LNCAP (cell line): Measurements from ENCODE around the gene DGKB.

Experiments
- CTCF ChIP-seq: fragments of 450-650 bp; IDR thresholded peaks from 2 replicates; pipeline ENCODE4 v1.5.1; 2017; ENCODE audit warnings: mild to moderate bottlenecking

The DGKB gene

GRCh38 chr7:14197280-14197679, 705.3 kb downstream of the DGKB start:
- no peak for TF ChIP-seq CTCF

GRCh38 chr7:14196555-14196954, 706.0 kb downstream of the DGKB start:
- TF ChIP-seq CTCF = no peak

GRCh38 chr7:14195871-14196270, 706.7 kb downstream of the DGKB start:
- no peak for TF ChIP-seq CTCF

GRCh38 chr7:14195079-14195478, 707.5 kb downstream of the DGKB start:
- TF ChIP-seq CTCF = no peak

- TF ChIP-seq CTCF = no peak
These were observed 710.9 kb downstream of the DGKB start for GRCh38 chr7:14191686-14192098.

DNA sequence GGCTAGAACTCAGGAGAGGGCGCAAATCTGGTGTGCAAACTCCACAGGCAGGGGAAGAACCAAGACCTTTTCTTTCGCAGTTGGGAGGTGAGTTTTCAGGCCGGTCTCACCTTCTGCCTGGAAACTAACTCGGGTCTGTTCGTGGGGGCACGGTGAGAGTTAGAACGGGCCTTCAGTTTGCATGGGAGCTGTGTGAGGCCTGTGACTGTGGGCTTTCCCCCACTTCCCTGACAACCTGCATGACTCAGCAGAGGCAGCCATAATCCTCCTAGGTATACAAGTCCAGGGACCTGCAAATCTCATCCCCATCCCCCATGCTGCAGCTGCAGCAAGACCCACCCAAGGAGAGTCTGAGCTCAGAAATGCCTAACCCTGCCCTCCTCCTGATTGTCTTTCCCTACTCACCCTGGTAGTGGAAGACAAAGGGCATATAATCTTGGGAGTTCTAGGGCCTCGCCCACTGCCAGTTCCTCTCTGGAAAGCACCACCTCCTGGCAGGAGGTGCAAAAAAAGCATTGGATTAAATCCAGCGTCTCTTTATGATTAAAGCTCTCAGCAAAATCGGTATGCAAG, 718.2 kb downstream of the DGKB start:
- no peak for TF ChIP-seq CTCF

GRCh38 chr7:14179781-14180180, 722.8 kb downstream of the DGKB start:
- no peak for TF ChIP-seq CTCF

GRCh38 chr7:14177876-14178275, 724.7 kb downstream of the DGKB start:
- no peak for TF ChIP-seq CTCF
